Liver (tissue), 9 donors: ENCODE measurements around the gene NIBAN1. TPM values are rescaled to one million over a fixed set of nuclear protein-coding genes. Genes with fewer than 3 reads are reported as not detected.

ENCODE experiments used
- DNase-seq: peaks from one replicate; pipeline ENCODE4 v3.0.0-alpha.2; 2017; ENCODE audit warnings: low spot score
- H3K27ac ChIP-seq, 2 donors: one replicate each; pipeline ENCODE4 v1.7.0; 2013; ENCODE audit warnings: inconsistent platforms in 2 of 2, low read length in 2 of 2, control low read depth in 1 of 2, low read depth in 1 of 2, mild to moderate bottlenecking in 1 of 2
- H3K27me3 ChIP-seq, 4 donors: one replicate each; pipeline versions ENCODE4 v1.6.1 to v1.7.0; 2013; ENCODE audit warnings: low read length in 3 of 4, inconsistent platforms in 1 of 4, mild to moderate bottlenecking in 1 of 4, moderate library complexity in 1 of 4; ENCODE audit not compliant: control insufficient read depth in 4 of 4, insufficient read depth in 4 of 4
- H3K36me3 ChIP-seq, 4 donors: one replicate each; pipeline versions ENCODE4 v1.6.1 to v1.7.0; 2013; ENCODE audit warnings: low read length in 3 of 4, mild to moderate bottlenecking in 3 of 4, low read depth in 1 of 4, moderate library complexity in 1 of 4; ENCODE audit not compliant: control insufficient read depth in 4 of 4, insufficient read depth in 3 of 4
- H3K4me1 ChIP-seq, 4 donors: one replicate each; pipeline versions ENCODE4 v1.6.1 to v1.7.0; 2013; ENCODE audit warnings: low read length in 3 of 4, mild to moderate bottlenecking in 3 of 4, moderate library complexity in 1 of 4; ENCODE audit not compliant: control insufficient read depth in 4 of 4, insufficient read depth in 4 of 4
- H3K4me3 ChIP-seq, 3 donors: one replicate each; pipeline versions ENCODE4 v1.6.1 to v1.7.0; 2013; ENCODE audit warnings: low read length in 3 of 3, control low read depth in 1 of 3, low read depth in 1 of 3, mild to moderate bottlenecking in 1 of 3
- H3K9ac ChIP-seq, 2 donors: one replicate each; pipeline ENCODE4 v1.7.0; 2013; ENCODE audit warnings: low read length in 2 of 2, mild to moderate bottlenecking in 2 of 2, moderate library complexity in 2 of 2, control low read depth in 1 of 2, low read depth in 1 of 2
- H3K9me3 ChIP-seq, 4 donors: one replicate each; pipeline versions ENCODE4 v1.6.1 to v1.7.0; 2013; ENCODE audit warnings: low read length in 3 of 4; ENCODE audit not compliant: control insufficient read depth in 4 of 4
- ATF3 ChIP-seq: IDR thresholded peaks from 2 replicates; pipeline ENCODE4 v1.6.1; 2016; ENCODE audit warnings: antibody characterized with exemption
- CTCF ChIP-seq: fragments of 150-350 bp; IDR thresholded peaks from 2 replicates; pipeline ENCODE4 v1.5.1; 2017; ENCODE audit warnings: improper control_type of control experiment, low read depth, low read length; ENCODE audit not compliant: missing input control
- EGR1 ChIP-seq, 2 donors: IDR thresholded peaks; 2 replicates each; pipeline ENCODE4 v1.6.1; 2016 to 2018; ENCODE audit warnings: antibody characterized with exemption in 2 of 2, low read depth in 2 of 2
- FOXA2 ChIP-seq: IDR thresholded peaks from 2 replicates; pipeline ENCODE4 v1.6.1; 2016; ENCODE audit warnings: antibody characterized with exemption
- HNF4A ChIP-seq, 2 donors: conservative IDR thresholded peaks; 2 replicates each; pipeline ENCODE4 v1.6.1; 2016; ENCODE audit warnings: antibody characterized with exemption in 2 of 2, mild to moderate bottlenecking in 2 of 2
- HNF4G ChIP-seq: IDR thresholded peaks from 2 replicates; pipeline ENCODE4 v1.6.1; 2016; ENCODE audit warnings: antibody characterized with exemption
- JUND ChIP-seq, 2 donors: IDR thresholded peaks; 2 replicates each; pipeline ENCODE4 v1.6.1; 2016; ENCODE audit warnings: antibody characterized with exemption in 2 of 2
- MAX ChIP-seq: IDR thresholded peaks from 2 replicates; pipeline ENCODE4 v1.6.1; 2016; ENCODE audit warnings: antibody characterized with exemption
- RAD21 ChIP-seq, 2 donors: IDR thresholded peaks; 2 replicates each; pipeline ENCODE4 v1.6.1; 2016; ENCODE audit warnings: antibody characterized with exemption in 2 of 2, mild to moderate bottlenecking in 2 of 2
- REST ChIP-seq: IDR thresholded peaks from 2 replicates; pipeline ENCODE4 v1.6.1; 2016; ENCODE audit warnings: antibody characterized with exemption, mild to moderate bottlenecking
- RXRA ChIP-seq, 2 donors: IDR thresholded peaks; 2 replicates each; pipeline ENCODE4 v1.6.1; 2017 to 2018; ENCODE audit warnings: antibody characterized with exemption in 2 of 2, mild to moderate bottlenecking in 1 of 2
- YY1 ChIP-seq: IDR thresholded peaks from 2 replicates; pipeline ENCODE4 v1.6.1; 2016; ENCODE audit warnings: antibody characterized with exemption, mild to moderate bottlenecking
- ZBTB33 ChIP-seq: IDR thresholded peaks from 2 replicates; pipeline ENCODE4 v1.6.1; 2016; ENCODE audit warnings: antibody characterized with exemption
- WGBS: extraction: QIAGEN DNeasy Blood & Tissue Kit; methylation state at CpG from one replicate; pipeline ENCODE4 v1.1.7; 2013; 5-methylcytosine and 5-hydroxymethylcytosine counted together
- polyA plus RNA-seq, 2 donors: library from polyadenylated mRNA; stranded (reverse) in 1 of 2; unstranded in 1 of 2; fragments of 200-250 nt in 1 of 2; fragments of >200 nt in 1 of 2; fragmentation: Nextera tagmentation in 1 of 2; extraction: Ambion mirVana in 1 of 2; gene quantifications; one replicate each; pipeline versions ENCODE4 v1.2.1 to v1.2.3, GENCODE V29; 2013 to 2015
- total RNA-seq, 2 donors: library from RNA; depleted of rRNA; stranded (reverse); fragments of >200 nt; gene quantifications; one replicate each; pipeline ENCODE4 v1.2.3, GENCODE V29; 2014
- donor health status: healthy.
- donor health status: healthy.
- donor health status: healthy.
- donor health status: healthy.
- donor health status: healthy.

Gene NIBAN1
- total and polyA plus RNA-seq, 4 donors, result 0.50 to 5.5 (median 2.8) TPM

GRCh38 chr1:184931566-184931965 is 42.7 kb downstream of the NIBAN1 start (continued):
- TF ChIP-seq CTCF, result no peak

- Histone ChIP-seq H3K36me3 (no peaks in the 10 kb centered on the region), H3K9me3 (no peaks in the 10 kb centered on the region), H3K4me1 (no peaks in the 10 kb centered on the region), H3K27me3 (no peaks in the 10 kb centered on the region), H3K4me3 (no peak overlapping the region), H3K9ac (no peak overlapping the region), H3K27ac (no peak overlapping the region)
- DNase-seq, result no peak
- TF ChIP-seq YY1 (no peak), EGR1 (IDR thresholded peaks at IDR 0.05; ENCODE audit: low read depth in 2 of 2) (no peak), RAD21 (IDR thresholded peaks at IDR 0.05) (no peak), HNF4G (no peak), MAX (no peak), JUND (IDR thresholded peaks at IDR 0.05) (no peak), REST (no peak), FOXA2 (no peak), CTCF (no peak), ZBTB33 (no peak), RXRA (IDR thresholded peaks at IDR 0.05) (no peak), HNF4A (conservative IDR thresholded peaks at IDR 0.05) (no peak), ATF3 (no peak)
- WGBS, result 82% methylated on average over 3 of the region's 3 CpGs
These were observed 43.7 kb downstream of the NIBAN1 start for GRCh38 chr1:184930645-184931044.
